ENCODE results near the gene RAPGEF1.
"Not testable (repeated sequence)": the region's sequence is repeated elsewhere in the genome, so short reads cannot be mapped to it uniquely, and the experiment has no call there.

Gene RAPGEF1

GRCh38 chr9:131685753-131686706, 53.8 kb downstream of the RAPGEF1 start:
- no peak for DNase-seq

DNA sequence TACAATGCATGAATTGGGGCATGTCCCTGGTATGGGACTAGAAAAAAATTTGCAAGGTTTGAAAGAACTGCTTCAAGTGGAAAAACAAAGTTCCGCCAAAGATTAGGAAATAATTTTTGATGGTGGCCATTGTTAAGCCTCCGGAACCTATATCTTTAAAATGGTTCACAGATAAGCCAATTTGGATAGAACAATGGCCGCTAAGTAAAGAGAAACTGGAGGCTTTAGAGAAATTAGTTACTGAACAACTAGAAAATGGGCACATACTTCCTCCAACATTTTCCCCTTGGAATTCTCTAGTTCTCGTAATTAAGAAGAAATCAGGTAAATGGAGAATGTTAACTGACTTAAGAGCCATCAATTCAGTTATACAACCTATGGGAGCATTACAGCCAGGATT, 56.8 kb downstream of the RAPGEF1 start:
- not testable (repeated sequence) for DNase-seq

DNA sequence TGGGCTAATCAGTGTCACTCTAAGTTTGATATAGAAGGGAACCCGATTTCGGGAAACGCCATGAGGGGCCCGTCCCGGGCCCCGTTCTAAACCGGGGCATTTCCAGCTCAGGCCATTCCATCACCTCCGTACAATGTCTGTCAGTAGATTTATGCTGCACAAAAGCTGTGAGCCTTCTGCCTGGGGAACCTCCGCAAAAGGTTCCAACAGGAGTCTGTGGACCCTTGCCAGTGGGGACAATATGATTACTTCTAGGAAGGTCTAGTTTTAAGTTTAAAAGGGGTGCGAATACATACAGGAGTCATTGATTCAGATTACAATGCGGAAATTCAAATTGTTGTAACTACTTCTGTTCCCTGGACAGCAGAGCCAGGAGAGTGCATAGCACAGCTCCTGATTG, 57.6 kb downstream of the RAPGEF1 start:
- no peak for DNase-seq

DNA sequence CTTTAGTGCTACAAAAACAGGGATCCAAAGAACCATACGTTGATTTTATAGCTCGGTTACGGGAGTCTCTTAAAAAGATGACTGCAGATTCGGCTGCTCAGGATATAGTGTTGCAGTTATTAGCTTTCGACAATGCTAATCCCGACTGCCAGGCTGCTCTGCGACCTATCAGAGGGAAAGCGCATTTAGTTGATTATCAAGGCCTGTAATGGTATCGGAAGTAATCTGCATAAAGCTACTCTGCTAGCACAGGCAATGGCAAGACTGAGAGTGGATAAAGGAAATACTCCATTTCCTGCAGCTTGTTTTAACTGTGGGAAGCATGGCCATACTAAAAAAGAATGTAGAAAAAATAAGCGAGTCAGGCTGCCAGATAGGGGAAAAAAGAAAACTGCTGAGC, 58.0 kb downstream of the RAPGEF1 start:
- DNase-seq: not testable (repeated sequence)

GRCh38 chr9:131681108-131681507, 58.8 kb downstream of the RAPGEF1 start:
- not testable (repeated sequence) for DNase-seq

GRCh38 chr9:131679261-131680020, 60.4 kb downstream of the RAPGEF1 start:
- DNase-seq: no peak

- peak; percentile 82 for DNase-seq
Observed at GRCh38 chr9:131678499-131679111, 61.3 kb downstream of the RAPGEF1 start.

DNA sequence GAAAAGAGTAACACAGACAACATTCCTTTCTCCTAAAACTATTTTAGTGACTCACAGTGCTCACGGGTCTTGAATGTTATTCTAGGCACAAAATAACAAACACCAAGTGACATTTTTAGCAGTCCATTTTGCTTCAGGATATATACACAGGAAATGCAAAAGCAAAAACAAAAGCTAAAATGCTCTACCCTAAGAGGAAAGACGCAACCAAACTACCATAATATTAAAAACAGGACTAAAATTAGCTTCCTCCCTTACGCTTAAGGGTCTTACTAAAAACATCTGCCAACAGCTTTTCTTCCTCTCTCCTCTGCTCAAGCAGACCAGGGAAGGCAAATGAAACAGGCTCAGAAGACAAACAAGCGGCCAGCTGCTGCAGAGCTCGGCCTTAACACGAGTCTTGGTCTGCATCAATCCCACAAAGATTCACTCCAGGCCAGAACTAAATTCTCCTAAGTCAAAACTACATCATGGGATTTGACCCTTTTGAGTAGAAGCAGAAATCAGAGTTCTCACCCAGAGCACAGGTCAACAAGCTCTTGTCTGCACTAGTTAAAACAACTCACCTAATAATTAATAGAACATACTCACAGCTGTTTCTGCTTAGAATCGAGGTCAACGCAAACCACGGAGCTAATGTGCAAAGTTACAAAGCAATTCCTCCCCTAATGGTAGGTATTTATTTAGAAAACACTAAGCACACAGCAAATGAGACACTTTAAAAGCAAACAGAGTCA, 62.3 kb downstream of the RAPGEF1 start:
- DNase-seq: peak; percentile 46

GRCh38 chr9:131677049-131677443, 62.8 kb downstream of the RAPGEF1 start:
- DNase-seq: no peak

DNA sequence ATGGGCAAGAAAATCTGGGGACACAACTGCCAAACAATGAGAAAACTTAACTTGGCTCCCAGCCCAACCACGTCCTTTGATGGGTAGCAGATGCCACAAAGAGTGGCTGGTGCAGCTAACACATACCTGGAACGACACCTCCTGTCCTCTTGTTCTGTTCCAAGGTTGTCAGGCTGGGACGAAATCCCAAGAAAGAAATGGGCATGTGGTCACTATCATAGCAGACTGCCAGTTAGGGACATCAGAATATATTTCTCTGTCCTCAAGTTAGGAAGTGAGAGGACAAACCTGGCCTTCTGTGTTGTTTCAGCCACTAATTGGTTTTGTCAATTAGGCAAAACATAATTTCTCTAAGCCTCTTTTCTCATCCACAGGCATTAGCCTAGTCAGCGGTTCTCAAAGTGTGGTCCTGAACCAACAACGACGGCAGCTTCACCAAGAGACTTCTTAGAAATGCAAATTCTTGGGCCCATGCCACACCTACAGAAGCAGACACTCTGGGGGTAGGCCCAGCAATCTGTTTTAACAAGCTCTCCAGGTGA, 63.4 kb downstream of the RAPGEF1 start:
- peak; percentile 66 for DNase-seq

GRCh38 chr9:131675437-131676022, 64.3 kb downstream of the RAPGEF1 start:
- no peak for DNase-seq

GRCh38 chr9:131674425-131675421, 65.2 kb downstream of the RAPGEF1 start:
- DNase-seq: no peak

- DNase-seq: no peak
Observed at GRCh38 chr9:131673531-131673930, 66.3 kb downstream of the RAPGEF1 start.

GRCh38 chr9:131673068-131673467, 66.8 kb downstream of the RAPGEF1 start:
- no peak for DNase-seq

DNA sequence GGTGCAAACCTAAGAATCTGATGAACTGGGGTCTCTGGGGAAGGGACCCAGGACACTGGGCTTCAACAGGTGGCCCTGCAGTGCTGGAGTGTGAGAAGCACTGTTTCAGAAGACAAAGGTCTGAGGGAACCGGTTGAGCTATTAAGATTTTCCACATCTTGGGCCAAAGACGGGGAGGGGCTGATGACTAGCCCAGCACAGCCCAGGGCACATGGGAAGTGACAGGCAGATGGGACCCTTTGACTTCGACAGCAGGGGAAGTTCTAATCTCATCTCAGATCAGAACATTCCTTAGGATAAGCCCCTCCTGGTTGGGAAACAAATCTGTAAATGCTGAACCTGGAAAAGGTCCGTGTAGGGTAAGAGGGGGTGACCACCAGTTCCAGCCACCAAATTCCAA, 67.4 kb downstream of the RAPGEF1 start:
- no peak for DNase-seq

DNA sequence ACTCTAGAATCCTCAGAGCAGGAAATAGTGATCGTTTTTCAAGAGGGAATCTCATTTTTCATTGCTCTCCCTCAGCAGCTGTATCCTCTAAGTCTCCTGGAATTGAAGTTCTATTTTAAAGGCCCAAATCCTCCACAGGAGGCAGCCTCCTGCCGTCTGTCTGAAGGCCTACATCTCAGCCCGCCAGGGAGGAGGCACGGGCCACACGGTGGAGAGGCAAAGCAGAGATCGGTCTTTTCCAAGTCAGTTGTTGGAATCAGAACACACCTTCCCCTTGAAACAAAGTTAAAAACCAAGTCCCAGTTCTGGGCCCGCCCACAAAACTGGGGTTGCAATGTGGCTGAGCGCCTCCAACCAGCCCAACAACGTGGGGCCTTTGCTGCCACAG, 68.7 kb downstream of the RAPGEF1 start:
- DNase-seq: peak; percentile 18

GRCh38 chr9:131670247-131671132, 69.4 kb downstream of the RAPGEF1 start:
- DNase-seq: peak; percentile 68

- no peak for DNase-seq
Observed at GRCh38 chr9:131669269-131670157, 70.4 kb downstream of the RAPGEF1 start.
